Right forelimb (tissue), 1 donor: ENCODE measurements around the gene EEFSEC.
"Not testable (repeated sequence)": the region's sequence is repeated elsewhere in the genome, so short reads cannot be mapped to it uniquely, and the experiment has no call there.

Source experiments
- DNase-seq: peaks from one replicate; pipeline ENCODE4 v3.0.0-alpha.2; 2018

Gene EEFSEC

DNA sequence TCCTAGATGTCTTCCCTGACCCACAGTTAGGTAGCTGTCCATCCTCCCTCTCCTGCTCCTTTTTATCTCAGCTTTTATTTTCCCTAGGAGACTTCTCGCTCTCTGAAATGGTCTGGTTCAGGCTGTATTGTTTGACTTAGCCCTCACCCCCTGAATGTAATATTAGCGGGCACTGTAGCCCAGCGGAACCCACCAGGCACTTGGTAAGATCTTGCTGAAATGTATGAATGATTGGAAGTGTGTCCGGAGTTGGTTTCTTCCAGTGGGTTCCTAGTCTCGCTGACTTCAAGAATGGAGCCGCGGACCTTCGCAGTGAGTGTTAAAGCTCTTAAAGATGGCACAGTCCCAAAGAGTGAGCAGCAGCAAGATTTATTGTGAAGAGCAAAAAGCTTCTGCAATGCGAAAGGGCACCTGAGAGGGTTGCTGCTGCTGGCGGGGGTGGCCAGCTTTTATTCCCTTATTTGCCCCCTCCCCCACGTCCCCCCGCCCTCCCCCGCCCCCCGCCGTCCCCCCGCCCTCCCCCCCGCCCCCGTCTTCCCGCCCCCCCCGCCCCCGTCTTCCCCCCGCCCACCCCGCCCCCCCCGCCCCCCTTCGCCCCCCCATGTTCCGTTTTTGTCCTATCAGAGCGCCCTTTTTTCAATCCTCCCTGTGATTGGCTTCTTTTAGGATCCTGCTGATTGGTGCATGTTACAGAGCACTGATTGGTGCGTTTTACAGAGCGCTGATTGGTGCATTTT lies 694 bp upstream of the EEFSEC start:
- no peak for DNase-seq

DNA sequence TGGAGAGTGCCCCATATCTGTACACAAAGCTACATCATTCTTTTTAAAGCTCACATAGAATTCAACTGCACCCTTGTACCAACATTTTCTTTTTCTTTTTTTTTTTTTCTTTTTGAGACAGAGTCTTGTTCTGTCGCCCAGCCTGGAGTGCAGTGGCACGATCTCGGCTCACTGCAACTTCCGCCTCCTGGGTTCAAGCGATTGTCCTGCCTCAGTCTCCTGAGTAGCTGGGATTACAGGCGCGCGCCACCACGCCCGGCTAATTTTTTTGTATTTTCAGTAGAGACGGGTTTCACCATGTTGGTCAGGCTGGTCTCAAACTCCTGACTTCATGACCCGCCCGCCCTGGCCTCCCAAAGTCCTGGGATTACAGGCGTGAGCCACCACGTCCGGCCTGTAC lies 1.1 kb downstream of the EEFSEC start:
- DNase-seq, result not testable (repeated sequence)

DNA sequence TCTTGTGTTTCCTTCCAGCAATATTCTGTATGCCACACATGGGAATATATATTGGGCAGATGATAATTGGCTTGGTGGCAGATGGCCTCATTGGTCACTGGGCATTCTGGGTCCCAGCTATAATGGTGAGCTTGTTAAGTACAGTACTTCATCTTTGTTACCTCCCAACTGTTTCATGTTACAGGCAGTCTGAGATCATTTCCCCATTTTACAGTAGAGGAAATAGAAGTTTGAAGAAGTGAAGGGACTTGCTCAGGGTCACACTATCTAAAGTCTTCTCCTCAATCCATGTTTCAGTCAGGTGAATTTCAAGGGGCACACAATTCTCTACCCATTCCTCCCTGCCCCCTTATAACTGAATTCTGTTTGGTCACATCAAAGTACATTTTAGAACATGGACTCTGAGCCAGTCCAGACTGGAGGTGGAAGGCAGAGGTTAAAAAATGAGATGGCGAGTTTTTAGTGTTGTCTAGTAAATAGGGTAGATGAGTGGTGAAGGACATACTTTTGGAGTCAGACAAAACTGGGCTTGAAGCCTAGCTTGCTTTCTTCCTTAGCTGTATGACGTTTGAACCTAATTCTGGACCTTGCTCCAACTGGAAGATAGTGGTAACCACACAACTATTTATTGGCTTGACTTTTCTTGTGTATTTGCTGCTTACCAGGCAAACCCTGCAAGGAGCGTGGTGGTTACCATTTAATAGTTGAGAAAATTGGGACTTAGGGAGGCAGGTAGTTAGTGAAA lies 2.5 kb downstream of the EEFSEC start:
- no peak for DNase-seq

DNA sequence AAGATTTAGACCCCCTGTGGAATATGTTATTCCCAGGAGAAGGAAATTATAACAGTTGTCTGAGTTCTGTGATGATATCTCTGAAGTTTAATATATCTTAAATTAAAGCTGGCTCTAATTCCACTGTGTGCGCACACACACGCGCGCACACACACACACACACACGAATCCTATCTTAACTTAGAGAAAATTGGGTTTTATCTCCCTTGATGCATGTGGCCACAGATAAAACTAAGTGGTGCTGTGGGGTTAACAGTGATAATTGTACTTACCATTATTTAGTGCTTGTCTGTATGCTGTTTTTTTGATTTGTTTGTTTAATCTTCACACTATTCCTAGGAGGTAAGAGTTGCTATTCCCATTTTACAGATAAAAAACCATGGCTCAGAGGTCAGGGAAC lies 7.4 kb downstream of the EEFSEC start:
- no peak for DNase-seq

DNA sequence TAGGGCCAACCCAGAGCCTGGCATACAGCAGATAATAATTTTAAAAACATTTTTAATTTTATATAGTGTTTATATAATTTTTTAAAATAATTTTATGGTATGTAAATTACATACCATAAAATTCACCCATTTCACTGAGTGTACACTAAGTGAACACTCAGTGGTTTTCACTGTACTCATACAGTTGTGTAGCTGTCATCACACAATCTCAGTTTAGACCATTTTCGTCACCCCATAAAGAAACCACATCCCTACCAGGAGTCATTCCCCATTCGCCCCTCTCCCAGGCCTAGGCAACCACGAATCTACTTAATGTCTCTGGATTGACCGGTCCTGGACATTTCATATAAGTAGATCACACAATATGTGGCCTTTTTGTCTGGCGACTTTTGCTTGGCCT lies 10.2 kb downstream of the EEFSEC start:
- no peak for DNase-seq

DNA sequence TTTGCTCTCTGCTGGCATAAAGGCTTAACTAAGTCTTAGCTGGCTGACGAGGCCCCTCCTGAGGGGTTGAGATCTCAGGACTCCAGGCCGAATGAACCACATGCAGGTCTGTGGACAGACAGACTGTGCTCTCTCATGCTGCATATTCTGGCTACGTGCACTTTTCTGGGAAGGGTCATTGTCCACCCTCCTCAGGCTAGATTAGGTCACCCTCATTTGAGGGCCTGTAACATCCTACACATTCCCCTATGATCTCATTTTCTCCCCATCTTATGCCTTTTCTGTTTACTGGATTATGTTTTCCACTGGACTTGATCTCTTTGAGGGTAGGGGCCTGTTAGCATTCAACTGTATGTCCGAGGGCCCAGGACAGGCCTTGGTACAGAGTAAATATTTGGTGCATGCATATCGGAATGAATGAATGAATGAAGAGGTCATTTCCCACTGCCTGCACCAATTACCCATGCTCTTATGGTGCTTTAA lies 13.7 kb downstream of the EEFSEC start:
- no peak for DNase-seq

DNA sequence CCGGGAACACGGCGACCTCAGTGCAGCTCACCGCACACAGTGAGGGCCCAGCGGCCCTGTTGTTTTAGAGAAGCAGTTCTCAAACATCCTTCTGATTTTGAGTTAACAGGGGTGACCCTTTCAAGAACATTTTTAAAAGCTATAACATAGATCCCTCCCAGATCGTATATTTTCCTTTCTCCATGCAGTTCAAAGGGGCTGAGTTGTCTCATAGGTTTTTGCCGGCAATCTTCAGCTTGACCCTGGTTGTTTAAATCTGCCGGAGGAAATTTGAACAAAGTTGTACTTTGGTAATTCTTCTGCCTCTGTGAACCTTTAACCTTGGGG lies 14.3 kb downstream of the EEFSEC start:
- DNase-seq, result no peak

DNA sequence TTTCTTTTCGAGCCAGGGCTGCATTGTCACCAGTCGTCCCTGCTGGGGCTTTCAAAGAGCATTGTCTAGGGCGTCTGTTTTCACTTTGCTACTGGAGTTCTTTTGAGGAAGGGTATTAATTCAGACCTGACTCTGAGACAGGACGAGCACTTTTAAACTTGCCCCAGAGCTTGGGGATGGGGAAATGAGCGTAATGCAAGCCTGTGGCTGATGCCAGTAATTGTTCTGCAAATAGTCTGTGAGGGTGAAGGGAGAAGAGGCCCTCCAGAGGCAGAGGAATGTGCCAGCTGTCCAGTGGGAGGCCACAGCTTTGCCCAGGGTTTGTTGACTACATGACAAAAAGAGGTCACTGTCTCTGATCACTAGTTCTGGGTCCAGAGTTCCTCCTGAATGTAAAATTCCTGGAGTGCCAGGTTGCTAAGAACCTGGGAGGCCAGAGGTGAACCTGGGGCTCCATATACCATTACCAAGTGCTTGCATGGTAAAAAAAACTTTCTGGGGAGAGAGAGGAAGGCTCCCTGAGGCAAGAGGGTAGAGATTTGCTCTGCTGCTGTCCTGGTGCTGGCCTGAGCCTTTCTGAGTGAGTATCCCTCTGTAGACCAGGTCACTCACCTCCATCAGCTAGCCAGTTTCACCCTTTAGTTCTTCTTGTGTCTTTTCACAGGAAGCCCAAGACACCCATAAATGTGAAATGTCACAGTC lies 14.8 kb downstream of the EEFSEC start:
- DNase-seq, result no peak

DNA sequence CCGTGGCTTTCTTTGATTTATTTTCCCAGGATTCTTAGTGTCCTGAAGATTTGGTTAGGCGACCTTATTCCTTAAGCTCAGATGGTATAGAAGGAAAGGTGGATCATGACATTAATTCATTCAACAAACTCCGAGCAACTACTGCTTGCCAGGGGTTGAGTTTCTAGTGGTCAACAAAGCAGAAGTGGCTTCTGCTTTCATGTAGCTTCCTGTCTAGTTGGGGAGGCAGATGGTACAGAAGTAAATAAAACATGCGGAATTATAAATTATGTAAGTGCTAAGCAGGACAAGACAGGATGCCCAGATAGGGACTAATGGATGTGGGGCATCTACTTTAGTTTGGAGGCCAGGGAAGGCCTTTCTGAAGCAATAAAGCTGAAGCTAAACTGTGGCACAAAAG lies 15.6 kb downstream of the EEFSEC start:
- no peak for DNase-seq

DNA sequence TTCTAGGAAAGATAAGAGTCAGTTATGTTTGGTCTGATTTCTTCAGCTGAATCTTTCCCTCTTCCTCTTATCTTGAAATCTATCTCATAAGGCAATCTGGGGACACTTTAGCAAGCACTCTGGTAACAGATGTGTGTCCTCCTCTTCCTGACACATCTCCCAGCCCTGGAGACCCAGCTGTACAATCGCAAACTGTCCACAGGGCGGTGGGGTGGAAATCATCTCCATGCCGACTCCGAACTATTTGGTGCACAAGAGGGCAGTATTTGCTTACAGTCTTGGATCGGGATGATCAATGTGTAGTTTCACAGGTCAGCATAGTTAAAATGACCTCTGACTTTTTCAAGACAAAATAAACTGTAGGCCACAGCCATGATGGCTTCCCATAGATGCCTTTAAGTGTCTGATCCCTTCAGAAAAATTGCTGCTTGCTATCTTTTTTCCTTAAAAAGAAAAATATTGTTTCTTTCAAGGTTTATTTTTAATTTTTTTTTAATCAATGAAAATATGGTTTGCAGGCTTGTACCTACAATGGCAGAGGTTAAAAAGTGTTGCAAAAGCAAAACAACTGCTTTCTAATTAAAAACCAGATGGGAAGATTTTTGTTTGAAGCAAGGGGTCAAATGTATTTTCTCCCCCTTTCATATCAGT lies 17.7 kb downstream of the EEFSEC start:
- DNase-seq, result peak; percentile 77

DNA sequence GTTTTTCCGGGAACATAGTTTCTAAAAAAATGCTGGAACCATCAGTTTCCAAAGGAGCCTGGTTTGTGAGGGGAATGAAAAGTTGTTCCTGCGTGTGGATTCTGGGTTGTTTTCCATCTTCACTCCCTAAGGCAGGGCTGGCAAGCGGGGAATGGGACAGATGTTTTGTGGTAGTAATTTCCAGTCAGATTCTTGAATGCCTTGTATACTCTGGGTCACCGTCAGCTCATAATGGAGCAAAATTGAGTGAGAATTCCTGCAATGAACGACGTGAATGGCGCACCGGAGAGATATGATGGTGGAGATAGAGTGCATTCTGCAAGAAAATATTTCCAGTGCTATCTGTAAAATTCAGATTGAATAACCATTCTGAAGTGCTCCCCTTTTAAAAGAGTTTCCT lies 19.9 kb downstream of the EEFSEC start:
- DNase-seq, result no peak

DNA sequence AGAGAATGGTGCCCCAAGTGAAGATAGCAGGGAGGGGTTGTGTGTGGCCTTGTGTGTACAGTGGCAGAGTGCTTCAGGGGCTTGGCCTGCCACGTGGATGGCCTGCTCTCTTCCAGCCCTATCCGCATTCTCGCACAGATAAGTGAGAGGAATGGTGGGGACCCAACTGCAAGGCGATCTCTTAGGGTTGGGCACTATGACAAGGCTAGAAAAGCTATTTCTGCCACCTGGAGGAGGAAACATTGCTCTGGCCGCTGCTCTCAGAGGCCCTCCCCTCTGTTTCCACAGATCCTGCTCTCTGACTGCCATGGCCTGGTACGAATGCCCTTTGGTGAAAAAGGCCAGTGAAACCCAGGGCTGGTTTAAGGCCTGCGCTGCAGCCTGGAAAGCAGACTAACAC lies 20.6 kb downstream of the EEFSEC start:
- DNase-seq, result no peak

DNA sequence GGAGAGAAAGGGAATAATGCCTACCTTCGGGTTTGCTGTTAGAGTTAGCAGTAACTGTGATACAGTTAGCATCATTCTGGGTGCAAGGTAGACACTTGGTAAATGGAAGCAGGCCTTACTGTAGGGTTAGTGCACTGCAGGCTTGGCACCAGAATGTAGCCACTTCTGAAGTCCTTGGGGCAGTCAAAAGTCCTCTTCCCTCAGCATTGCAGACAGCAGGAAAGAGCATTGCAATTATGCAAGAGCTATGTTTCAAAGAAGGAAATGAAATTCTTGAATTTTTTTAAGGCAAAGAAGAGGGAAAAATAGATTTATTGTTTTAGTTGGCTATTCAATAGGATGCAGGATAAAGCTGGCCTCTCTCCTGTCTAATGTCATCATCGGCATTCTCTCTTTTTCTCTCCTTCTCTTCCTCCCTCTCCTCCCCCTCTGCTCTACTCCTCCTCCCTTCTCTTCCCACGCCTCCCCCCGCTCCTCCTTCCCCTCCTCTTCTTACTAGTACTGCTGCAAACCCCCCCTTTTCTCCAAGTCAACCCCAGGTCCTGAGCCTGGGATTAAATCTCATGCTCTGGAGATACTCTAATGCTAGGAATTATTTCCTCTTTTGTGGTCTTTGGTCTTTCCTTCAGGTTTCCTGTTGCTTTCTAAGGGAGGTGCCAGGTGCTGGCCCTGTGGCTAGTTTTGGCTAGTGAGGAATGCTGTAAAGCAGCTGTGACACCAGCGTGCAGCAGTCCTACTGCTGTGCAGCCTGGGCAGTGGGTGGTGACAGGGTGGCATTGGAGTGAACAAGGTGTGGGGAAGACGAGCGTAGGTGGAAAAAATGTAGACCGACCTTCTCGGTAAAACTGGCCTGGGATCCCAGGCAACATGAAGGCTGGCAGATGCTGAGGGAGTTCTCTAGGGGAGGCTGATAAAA lies 21.7 kb downstream of the EEFSEC start:
- DNase-seq, result no peak

DNA sequence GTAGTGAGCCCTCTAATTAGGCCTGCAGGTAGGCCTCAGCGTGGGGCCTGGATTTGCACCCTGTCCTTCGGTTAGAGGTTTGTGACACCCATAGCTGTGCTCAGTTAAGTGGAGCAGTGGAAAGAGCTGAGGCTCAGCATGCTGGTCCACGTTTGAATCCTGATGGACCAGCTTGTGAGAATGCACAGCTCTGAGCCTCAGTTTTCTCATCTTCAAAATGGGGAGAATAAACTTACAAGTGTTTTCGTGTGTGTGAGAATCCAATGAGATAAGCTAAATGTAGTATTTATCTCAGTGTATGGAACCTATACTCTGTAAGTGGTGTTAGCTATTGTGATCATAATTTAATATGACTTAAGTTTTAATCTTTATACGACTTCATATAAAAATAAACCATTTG lies 22.5 kb downstream of the EEFSEC start:
- no peak for DNase-seq

DNA sequence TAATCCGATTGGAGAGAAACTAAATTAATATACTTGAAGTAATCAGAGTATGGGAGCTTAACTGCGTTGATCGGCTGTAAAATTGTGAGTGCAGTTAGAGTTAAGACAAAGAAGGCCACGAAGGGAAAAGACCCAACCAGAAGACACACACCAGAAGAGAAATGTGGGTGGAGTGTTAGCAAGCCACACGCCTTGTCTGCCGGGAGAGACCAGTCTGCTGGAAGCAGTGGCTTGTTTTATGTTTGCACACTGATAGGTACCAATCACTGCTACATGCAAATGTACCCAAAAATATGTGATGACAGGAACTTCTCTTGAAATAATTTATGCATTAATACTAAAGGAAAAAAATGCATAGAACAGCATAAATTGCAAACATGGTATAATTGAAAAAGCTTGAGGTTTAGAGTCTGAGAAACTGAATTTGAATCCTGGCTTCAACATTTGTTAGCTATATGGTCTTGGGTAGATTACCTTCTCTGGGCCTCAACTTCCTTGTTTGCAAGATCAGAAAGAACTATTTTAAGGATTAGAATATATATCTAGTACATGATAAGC lies 23.1 kb downstream of the EEFSEC start:
- DNase-seq, result no peak

DNA sequence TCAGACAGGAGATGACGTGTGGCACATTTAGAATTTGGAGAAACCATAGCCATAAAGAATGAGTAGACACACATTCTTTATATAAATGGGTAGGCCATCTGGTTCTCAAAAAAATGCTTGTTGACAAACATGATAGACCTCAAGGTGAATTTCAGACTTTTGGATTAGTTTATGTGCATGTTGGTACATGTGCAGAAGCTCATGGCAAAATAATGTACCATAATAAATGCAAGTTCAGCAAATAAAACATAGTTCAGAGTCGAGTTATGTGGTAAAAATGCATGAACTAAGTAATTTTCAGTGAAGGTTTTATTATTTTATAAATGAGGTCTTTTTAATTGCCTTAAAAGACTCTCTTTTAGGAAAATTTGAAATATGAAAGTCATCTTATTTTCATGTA lies 24.6 kb downstream of the EEFSEC start:
- no peak for DNase-seq

DNA sequence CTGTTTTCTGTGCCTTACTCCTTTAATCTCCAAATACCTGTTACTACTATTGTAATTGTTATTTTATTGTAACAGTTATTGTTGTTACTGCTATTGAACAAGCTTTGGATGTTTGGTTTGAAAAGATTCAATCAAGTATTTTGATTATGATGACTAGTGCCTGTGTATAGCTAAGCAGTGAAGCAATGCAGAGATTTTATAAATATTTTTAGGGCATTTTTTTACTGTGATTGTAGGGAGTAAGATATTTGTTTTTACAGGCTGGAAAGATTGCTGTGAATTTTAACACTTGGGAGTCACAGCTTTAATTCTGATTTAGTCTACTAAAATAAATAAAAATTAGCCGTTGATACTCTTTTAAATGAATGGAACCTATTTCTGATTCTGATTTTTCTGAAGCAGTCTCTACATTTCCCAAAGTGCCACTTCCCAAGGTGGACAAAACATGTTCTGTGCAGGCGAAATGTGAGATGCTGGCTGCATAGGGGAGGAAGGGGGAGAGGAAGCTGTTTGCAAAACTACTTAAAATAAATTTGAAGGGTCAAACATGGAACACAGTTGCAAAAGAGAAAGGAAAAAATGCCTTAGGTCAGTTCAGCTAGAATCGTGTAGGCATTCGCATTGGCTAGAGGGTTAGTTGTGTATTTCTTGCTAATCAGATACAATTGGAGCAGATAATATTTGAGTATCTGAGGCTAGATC lies 25.7 kb downstream of the EEFSEC start:
- DNase-seq, result no peak

DNA sequence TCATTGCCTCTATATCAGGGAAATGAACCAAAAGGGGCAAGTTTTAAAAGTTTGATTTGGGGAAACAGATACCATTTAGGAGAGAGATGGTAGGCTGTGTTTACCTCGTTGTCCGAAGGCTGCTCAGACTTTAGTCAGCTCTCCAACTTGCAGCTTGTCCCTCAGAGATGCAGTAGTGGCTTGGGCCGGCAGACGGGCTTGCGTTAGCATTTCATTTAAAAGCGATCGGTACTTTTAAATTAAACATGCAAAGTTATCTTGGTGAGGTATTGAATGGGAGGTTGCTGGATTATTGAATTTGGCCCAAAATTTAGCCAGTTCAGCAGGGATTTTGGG lies 26.2 kb downstream of the EEFSEC start:
- DNase-seq, result no peak

DNA sequence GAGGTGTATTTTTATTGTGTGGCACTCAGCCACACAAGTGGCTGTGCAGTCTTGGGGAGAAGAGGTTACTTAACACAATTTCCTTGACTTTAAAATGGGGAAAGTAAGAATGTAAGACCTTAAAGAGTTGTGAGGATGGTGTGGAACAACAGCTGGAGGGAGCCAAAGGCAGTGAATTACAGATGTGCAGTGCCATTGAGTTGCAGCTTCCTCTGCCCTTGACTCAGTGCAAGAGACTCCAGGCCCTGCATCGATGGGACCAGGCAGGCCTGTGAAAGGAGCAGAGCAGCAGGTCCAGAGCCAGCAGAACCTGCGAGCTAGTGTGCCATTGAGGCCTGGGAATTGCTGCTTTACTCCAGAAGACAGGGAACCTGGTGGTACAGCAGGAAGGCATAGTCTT lies 27.2 kb downstream of the EEFSEC start:
- no peak for DNase-seq

DNA sequence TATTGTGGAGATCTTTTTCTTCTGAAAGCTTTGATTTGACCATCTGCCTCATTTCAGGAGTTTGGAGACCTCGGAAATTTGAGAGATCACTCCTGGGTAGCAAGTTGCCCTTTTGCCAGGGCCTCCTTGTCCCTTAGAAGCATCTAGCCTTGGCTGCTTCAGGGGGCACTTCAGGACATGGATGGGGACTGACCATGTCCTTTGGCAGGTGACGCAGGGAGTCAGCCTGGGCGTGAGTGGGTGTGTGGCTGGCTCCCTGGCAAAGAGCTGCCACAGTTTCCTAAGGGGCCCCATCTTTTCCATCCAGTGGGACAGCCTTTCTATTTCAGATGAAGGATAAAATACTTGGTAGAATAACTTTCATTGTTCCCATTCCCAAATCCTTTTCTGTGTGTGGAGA lies 27.6 kb downstream of the EEFSEC start:
- no peak for DNase-seq

DNA sequence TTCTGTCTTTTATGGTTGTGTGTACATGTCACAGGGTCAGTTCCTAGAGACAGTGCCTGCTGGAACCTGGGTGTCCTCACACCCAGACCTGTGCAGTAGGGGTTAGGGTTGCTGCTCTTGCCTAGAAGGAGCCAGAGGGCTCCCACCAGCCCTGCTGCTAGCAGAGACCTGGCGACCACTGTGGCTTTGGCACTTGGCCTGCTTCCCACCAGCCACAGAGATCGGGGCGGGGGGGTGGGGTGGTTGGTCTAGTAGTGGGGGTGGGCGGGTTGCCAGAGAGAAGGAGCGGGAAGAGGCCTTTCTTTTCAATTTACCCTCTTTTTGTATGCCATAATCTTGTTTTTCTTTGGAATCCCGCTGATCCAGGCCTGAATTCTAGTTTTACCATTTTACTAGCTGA lies 29.4 kb downstream of the EEFSEC start:
- DNase-seq, result no peak
